Type B pancreatic cell (in vitro differentiated cells): ENCODE measurements around the gene SERP2. TPM values are rescaled to one million over a fixed set of nuclear protein-coding genes. Genes with fewer than 3 reads are reported as not detected.

Experiments
- DNase-seq: peaks from one replicate; pipeline ENCODE4 v3.0.0; 2021; ENCODE audit warnings: mixed read lengths; ENCODE audit not compliant: unreplicated experiment; ENCODE audit errors: extremely low spot score
- H3K27ac Mint-ChIP-seq: 2 replicates; pipeline ENCODE4 v1.8.0; 2021; ENCODE audit warnings: mild to moderate bottlenecking, mixed read lengths
- H3K27me3 Mint-ChIP-seq: 2 replicates; pipeline ENCODE4 v1.8.0; 2021; ENCODE audit warnings: mixed read lengths
- H3K36me3 Mint-ChIP-seq: 2 replicates; pipeline ENCODE4 v1.8.0; 2021; ENCODE audit warnings: mixed read lengths
- H3K4me1 Mint-ChIP-seq: one replicate; pipeline ENCODE4 v1.8.0; 2021; ENCODE audit warnings: mixed read lengths; ENCODE audit not compliant: unreplicated experiment
- H3K4me3 Mint-ChIP-seq: 2 replicates; pipeline ENCODE4 v1.8.0; 2021; ENCODE audit warnings: mild to moderate bottlenecking, mixed read lengths
- H3K9me3 Mint-ChIP-seq: 2 replicates; pipeline ENCODE4 v1.8.0; 2021; ENCODE audit warnings: mixed read lengths
- CTCF ChIP-seq: fragments of 200-600 bp; sonication (generic); conservative IDR thresholded peaks from 2 replicates; pipeline ENCODE4 v1.5.0; 2021; ENCODE audit warnings: antibody characterized with exemption, mild to moderate bottlenecking
- total RNA-seq: library from RNA; stranded (reverse); gene quantifications from 2 replicates; pipeline ENCODE4 v1.2.1, GENCODE V29; 2021; ENCODE audit warnings: low replicate concordance

SERP2 gene
- total RNA-seq, 1 donor from 2014 or later = 6.1 TPM

- Mint-ChIP-seq H3K9me3 (no peaks in the 10 kb centered on the region), H3K4me1 (peaks cover 5% of the 10 kb centered on the region), H3K27ac (no peak overlapping the region), H3K27me3 (no peaks in the 10 kb centered on the region), H3K4me3 (no peak overlapping the region), H3K36me3 (no peaks in the 10 kb centered on the region)
- no peak for TF ChIP-seq CTCF
- no peak for DNase-seq
These were observed 9.1 kb downstream of the SERP2 start for GRCh38 chr13:44382635-44383145.

GRCh38 chr13:44383945-44384344 lies 10.3 kb downstream of the SERP2 start:
- no peak overlapping the region for H3K4me3 Mint-ChIP-seq
- H3K27me3 Mint-ChIP-seq = no peaks in the 10 kb centered on the region
- no peak for DNase-seq
- TF ChIP-seq CTCF = no peak
- H3K4me1 Mint-ChIP-seq = peaks cover 14% of the 10 kb centered on the region
- no peak overlapping the region for H3K27ac Mint-ChIP-seq
- no peaks in the 10 kb centered on the region for H3K36me3 Mint-ChIP-seq
- no peaks in the 10 kb centered on the region for H3K9me3 Mint-ChIP-seq

GRCh38 chr13:44384778-44385177 lies 11.2 kb downstream of the SERP2 start:
- Mint-ChIP-seq H3K4me1 (peaks cover 20% of the 10 kb centered on the region), H3K4me3 (no peak overlapping the region), H3K9me3 (no peaks in the 10 kb centered on the region), H3K36me3 (no peaks in the 10 kb centered on the region), H3K27ac (no peak overlapping the region), H3K27me3 (no peaks in the 10 kb centered on the region)
- no peak for TF ChIP-seq CTCF
- no peak for DNase-seq

GRCh38 chr13:44385401-44385800 lies 11.8 kb downstream of the SERP2 start:
- H3K4me1 Mint-ChIP-seq = peaks cover 22% of the 10 kb centered on the region
- H3K9me3 Mint-ChIP-seq = no peaks in the 10 kb centered on the region
- H3K27ac Mint-ChIP-seq = no peak overlapping the region
- H3K4me3 Mint-ChIP-seq = no peak overlapping the region
- no peaks in the 10 kb centered on the region for H3K36me3 Mint-ChIP-seq
- TF ChIP-seq CTCF = no peak
- H3K27me3 Mint-ChIP-seq = no peaks in the 10 kb centered on the region
- DNase-seq = no peak

GRCh38 chr13:44385847-44386246 lies 12.2 kb downstream of the SERP2 start:
- H3K4me1 Mint-ChIP-seq = peaks cover 22% of the 10 kb centered on the region
- TF ChIP-seq CTCF = no peak
- no peaks in the 10 kb centered on the region for H3K27me3 Mint-ChIP-seq

More at GRCh38 chr13:44385847-44386246, 12.2 kb downstream of the SERP2 start:
- Mint-ChIP-seq H3K36me3 (no peaks in the 10 kb centered on the region), H3K27ac (no peak overlapping the region), H3K4me3 (no peak overlapping the region), H3K9me3 (no peaks in the 10 kb centered on the region)
- DNase-seq = no peak
